Endothelial cell of umbilical vein (primary cell): Measurements from ENCODE around the gene SLC39A12. TPM values are rescaled to one million over a fixed set of nuclear protein-coding genes. Genes with fewer than 3 reads are reported as not detected.

ENCODE experiments used
- BruUV-seq: library from RNA; stranded (reverse); fragments of 400-500 nt; replicated peaks from 2 replicates; lab custom pipeline; 2021; lab: Mats Ljungman, UMichigan
- CTCF ChIA-PET: fragments of 300-600, 350-600 bp; sonication (Branson Sonifier 250); formaldehyde crosslinking; loops from one replicate; lab custom pipeline; 2021; ENCODE audit warnings: antibody characterized with exemption, inconsistent platforms; lab: Charles Lee
- POLR2A ChIA-PET: fragments of 300-600, 350-600 bp; sonication (Branson Sonifier 250); formaldehyde crosslinking; loops from one replicate; lab custom pipeline; 2021; ENCODE audit warnings: antibody characterized with exemption, inconsistent platforms; lab: Charles Lee
- DNase-seq: peaks from one replicate; pipeline ENCODE4 v3.0.0-alpha.2; 2011; ENCODE audit warnings: low read depth, low spot score
- FAIRE-seq: peaks from 2 replicates; lab custom pipeline; 2011; peaks lifted over from hg19 to GRCh38; lab: Jason Lieb, UNC
- H2AFZ ChIP-seq: 2 replicates; pipeline ENCODE4 v1.6.0; 2012; ENCODE audit warnings: low read depth, low read length, control low read depth, inconsistent platforms
- H3K27ac ChIP-seq: 2 replicates; pipeline ENCODE4 v1.5.1; 2011; ENCODE audit warnings: low read depth, mild to moderate bottlenecking, control low read depth, low read length, moderate library complexity; ENCODE audit not compliant: insufficient read depth
- H3K27me3 ChIP-seq, 2 experiments: 2 replicates each; pipeline versions ENCODE4 v1.6.0 to v1.6.1; 2011; ENCODE audit warnings: low read length in 2 of 2, mixed read lengths in 1 of 2; ENCODE audit not compliant: control insufficient read depth in 2 of 2, insufficient read depth in 2 of 2
- H3K36me3 ChIP-seq, 2 experiments: 2 replicates in 1 of 2; 3 replicates in 1 of 2; pipeline ENCODE4 v1.5.1; 2011; ENCODE audit warnings: low read length in 2 of 2, mild to moderate bottlenecking in 1 of 2, moderate library complexity in 1 of 2; ENCODE audit not compliant: control insufficient read depth in 2 of 2, insufficient read depth in 2 of 2; ENCODE audit errors: extremely low read depth in 1 of 2
- H3K4me1 ChIP-seq: 3 replicates; pipeline ENCODE4 v1.5.1; 2011; ENCODE audit warnings: mild to moderate bottlenecking, low read length; ENCODE audit not compliant: control insufficient read depth, insufficient read depth; ENCODE audit errors: extremely low read depth
- H3K4me2 ChIP-seq: 2 replicates; pipeline ENCODE4 v1.6.1; 2011; ENCODE audit warnings: low read length, control low read depth, mixed read lengths; ENCODE audit not compliant: insufficient read depth
- H3K4me3 ChIP-seq, 3 experiments: fragments of 200-600 bp in 1 of 3; sonication (generic), shearing (Covaris generic) in 1 of 3; replicated peaks in 1 of 3; 2 replicates each; pipeline ENCODE4 v1.5.1; 2011 to 2016; ENCODE audit warnings: control low read depth in 3 of 3, low read length in 3 of 3, mild to moderate bottlenecking in 2 of 3, inconsistent platforms in 1 of 3, low read depth in 1 of 3, moderate library complexity in 1 of 3; ENCODE audit not compliant: insufficient read depth in 1 of 3
- H3K79me2 ChIP-seq: 2 replicates; pipeline ENCODE4 v1.6.0; 2012; ENCODE audit warnings: low read length, inconsistent platforms; ENCODE audit not compliant: control insufficient read depth, insufficient read depth
- H3K9ac ChIP-seq: replicated peaks from 2 replicates; pipeline ENCODE3; 2011; ENCODE audit warnings: low read length, control low read depth; ENCODE audit not compliant: insufficient read depth; ENCODE audit errors: extremely low read depth
- H3K9me1 ChIP-seq: replicated peaks from 3 replicates; pipeline ENCODE4 v1.6.0; 2011; ENCODE audit warnings: mild to moderate bottlenecking, low read length; ENCODE audit not compliant: control insufficient read depth, insufficient read depth; ENCODE audit errors: extremely low read depth
- H3K9me3 ChIP-seq: replicated peaks from 2 replicates; pipeline ENCODE4 v1.5.1; 2012; ENCODE audit warnings: low read length, inconsistent platforms; ENCODE audit not compliant: control insufficient read depth, insufficient read depth
- H4K20me1 ChIP-seq: replicated peaks from 2 replicates; pipeline ENCODE3; 2011; ENCODE audit warnings: mild to moderate bottlenecking, low read length; ENCODE audit not compliant: control insufficient read depth, insufficient read depth; ENCODE audit errors: extremely low read depth
- CTCF ChIP-seq, 2 donors: IDR thresholded peaks; 1 replicate in 1 of 2; 2 replicates in 1 of 2; pipeline ENCODE4 v1.5.1; 2011; ENCODE audit warnings: low read length in 2 of 2, mild to moderate bottlenecking in 2 of 2, moderate library complexity in 2 of 2, control low read depth in 1 of 2, inconsistent platforms in 1 of 2, low read depth in 1 of 2; ENCODE audit not compliant: insufficient read depth in 1 of 2; ENCODE audit errors: extremely low read depth in 1 of 2
- EZH2 ChIP-seq: IDR thresholded peaks from 2 replicates; pipeline ENCODE4 v1.6.1; 2012; ENCODE audit warnings: borderline replicate concordance, low read depth, mild to moderate bottlenecking, moderate library complexity, low read length, inconsistent platforms; ENCODE audit not compliant: severe bottlenecking
- FOS ChIP-seq: IDR thresholded peaks from 2 replicates; pipeline ENCODE4 v1.6.1; 2011; ENCODE audit warnings: mild to moderate bottlenecking, low read length, moderate library complexity, borderline replicate concordance; ENCODE audit not compliant: insufficient read depth
- GATA2 ChIP-seq: IDR thresholded peaks from 2 replicates; pipeline ENCODE4 v1.7.0; 2011; ENCODE audit warnings: low read depth, mild to moderate bottlenecking, moderate library complexity, mixed read lengths, low read length; ENCODE audit not compliant: insufficient read length, insufficient read depth
- JUN ChIP-seq: IDR thresholded peaks from 2 replicates; pipeline ENCODE4 v1.6.1; 2011; ENCODE audit warnings: borderline replicate concordance, low read depth; ENCODE audit not compliant: insufficient read length, insufficient read depth
- MAX ChIP-seq: IDR thresholded peaks from 2 replicates; pipeline ENCODE4 v1.6.1; 2011; ENCODE audit not compliant: insufficient read depth, insufficient read length
- MYC ChIP-seq: IDR thresholded peaks from one replicate; pipeline ENCODE4 v1.6.1; 2011; ENCODE audit warnings: mild to moderate bottlenecking, low read depth, low read length
- POLR2A ChIP-seq: IDR thresholded peaks from 2 replicates; pipeline ENCODE4 v1.6.1; 2012; ENCODE audit warnings: low read depth, mild to moderate bottlenecking, control low read depth, low read length
- POLR2AphosphoS5 ChIP-seq: IDR thresholded peaks from 2 replicates; pipeline ENCODE4 v1.6.1; 2012; ENCODE audit warnings: low read depth, mild to moderate bottlenecking, control low read depth, low read length, moderate library complexity; ENCODE audit not compliant: insufficient read depth
- dilution Hi-C: fragments of 300-500 bp; cut with MboI; formaldehyde crosslinking; loops from one replicate; pipeline ENCODE4 v1.15.0; 2019; ENCODE audit warnings: low sequenced_read_pairs; ENCODE audit not compliant: extremely low pct_ligation_motif_present
- intact Hi-C: fragments of 100-400 bp; cut with micrococcal nuclease; formaldehyde crosslinking; loops from one replicate; pipeline ENCODE4 v1.10.0; 2022
- polyA plus RNA-seq, 4 experiments: library from polyadenylated mRNA; depleted of rRNA in 3 of 4; stranded (reverse) in 3 of 4; unstranded in 1 of 4; fragments of >200 nt; gene quantifications; 2 replicates each; pipeline versions ENCODE4 v1.2.1 to v1.2.3, GENCODE V29; 2011 to 2012; ENCODE audit warnings: missing spikeins in 1 of 4
- total RNA-seq: library from RNA; stranded (reverse); gene quantifications from 2 replicates; pipeline ENCODE4 v1.2.3, GENCODE V29; 2021

Gene SLC39A12
- total and polyA plus RNA-seq, 2 donors (not counting 3 experiments of a cell fraction or from before 2014, with no cell fraction given), result not detected

GRCh38 chr10:17904564-17904963 lies 47.2 kb upstream of the SLC39A12 start:
- H3K9me1 ChIP-seq, result no peaks in the 10 kb centered on the region

More at GRCh38 chr10:17904564-17904963, 47.2 kb upstream of the SLC39A12 start:
- CTCF ChIA-PET, result interaction anchor here (0.9 kb wide), 1 partner anchor 19 kb away, joined by 3 read pairs; no protein-coding TSS in a partner anchor
- Histone ChIP-seq H3K4me3 (no peak overlapping the region), H3K9me3 (no peaks in the 10 kb centered on the region), H3K27me3 (peaks cover 5 to 12% of the 10 kb centered on the region in 2 experiments), H2AFZ (no peak overlapping the region), H4K20me1 (no peaks in the 10 kb centered on the region), H3K27ac (no peak overlapping the region), H3K9ac (no peak overlapping the region), H3K4me2 (no peak overlapping the region), H3K4me1 (no peaks in the 10 kb centered on the region), H3K79me2 (no peaks in the 10 kb centered on the region), H3K36me3 (no peaks in the 10 kb centered on the region)
- no peak for TF ChIP-seq JUN
- TF ChIP-seq POLR2A, result no peak
- no peak for TF ChIP-seq FOS
- TF ChIP-seq MAX, result no peak
- TF ChIP-seq MYC, result no peak
- TF ChIP-seq GATA2, result no peak
- no peak for TF ChIP-seq EZH2
- TF ChIP-seq CTCF (IDR thresholded peaks at IDR 0.05; ENCODE audit: extremely low read depth in 1 of 2, insufficient read depth in 1 of 2, low read depth in 1 of 2, low read length in 2 of 2), result no peak
- no peak for TF ChIP-seq POLR2AphosphoS5
- dilution Hi-C loops (no loop called here), intact Hi-C loops (no loop called here)
- POLR2A ChIA-PET, result no interaction called here
- no peak for FAIRE-seq
- DNase-seq, result no peak
- no TSS peak for BruUV-seq
